B cell (primary cell): ENCODE results near the gene RDH11. TPM values are rescaled to one million over a fixed set of nuclear protein-coding genes. Genes with fewer than 3 reads are reported as not detected.

ENCODE experiments used
- ATAC-seq: fragments of 200-7000 bp; cut with Tn5 transposase; one replicate; pipeline ENCODE4 v1.10.0; 2021; ENCODE audit warnings: low read depth, mild to moderate bottlenecking, moderate number of reproducible peaks, moderate library complexity
- CTCF ChIA-PET: fragments of 350-600 bp; sonication (Branson Sonifier 250); formaldehyde crosslinking; loops from one replicate; lab custom pipeline; 2021; ENCODE audit warnings: antibody characterized with exemption, inconsistent platforms; lab: Charles Lee
- POLR2A ChIA-PET: fragments of 350-600 bp; sonication (Branson Sonifier 250); formaldehyde crosslinking; loops from one replicate; lab custom pipeline; 2021; ENCODE audit warnings: antibody characterized with exemption; lab: Charles Lee
- DNase-seq: peaks from one replicate; pipeline ENCODE4 v3.0.0; 2013
- H2AFZ ChIP-seq: 2 replicates; pipeline ENCODE4 v1.6.1; 2012; ENCODE audit warnings: mild to moderate bottlenecking, low read depth, low read length; ENCODE audit not compliant: insufficient read depth, poor library complexity, severe bottlenecking
- H3K27ac ChIP-seq, 2 donors: 1 replicate in 1 of 2; 2 replicates in 1 of 2; pipeline ENCODE4 v1.5.1; 2012 to 2013; ENCODE audit warnings: low read length in 2 of 2, mild to moderate bottlenecking in 2 of 2, moderate library complexity in 1 of 2
- H3K27me3 ChIP-seq, 4 experiments: fragments of 200-600 bp in 1 of 4; sonication (generic) in 1 of 4; replicated peaks in 1 of 4; 1 replicate in 2 of 4; 2 replicates in 2 of 4; pipeline versions ENCODE4 v1.6.1 to v1.7.0; 2013 to 2016; ENCODE audit warnings: low read length in 3 of 4, mild to moderate bottlenecking in 2 of 4, mixed read lengths in 1 of 4, moderate library complexity in 1 of 4; ENCODE audit not compliant: insufficient read depth in 4 of 4, control insufficient read depth in 3 of 4; ENCODE audit errors: control extremely low read depth in 1 of 4
- H3K36me3 ChIP-seq, 2 experiments: replicated peaks in 1 of 2; 1 replicate in 1 of 2; 2 replicates in 1 of 2; pipeline versions ENCODE4 v1.6.1 to v1.7.1; 2013; ENCODE audit warnings: low read length in 1 of 2; ENCODE audit not compliant: insufficient read depth in 2 of 2, control insufficient read depth in 1 of 2; ENCODE audit errors: control extremely low read depth in 1 of 2, extremely low read depth in 1 of 2
- H3K4me1 ChIP-seq, 2 donors: fragments of 200-600 bp in 1 of 2; sonication (generic) in 1 of 2; 1 replicate in 1 of 2; 2 replicates in 1 of 2; pipeline versions ENCODE4 v1.5.1 to v1.6.1; 2013 to 2017; ENCODE audit warnings: low read length in 2 of 2; ENCODE audit not compliant: control insufficient read depth in 2 of 2, insufficient read depth in 2 of 2
- H3K4me2 ChIP-seq: replicated peaks from 2 replicates; pipeline ENCODE3; 2012; ENCODE audit warnings: mild to moderate bottlenecking, low read depth, low read length; ENCODE audit not compliant: poor library complexity, severe bottlenecking
- H3K4me3 ChIP-seq, 5 experiments: fragments of 200-600 bp in 1 of 5; sonication (generic) in 1 of 5; 1 replicate in 3 of 5; 2 replicates in 2 of 5; pipeline versions ENCODE4 v1.5.1 to v1.7.0; 2011 to 2016; ENCODE audit warnings: low read length in 4 of 5, mild to moderate bottlenecking in 4 of 5, low read depth in 2 of 5, control low read depth in 1 of 5, moderate library complexity in 1 of 5; ENCODE audit not compliant: insufficient read depth in 1 of 5; ENCODE audit errors: control extremely low read depth in 1 of 5, extremely low read depth in 1 of 5
- H3K79me2 ChIP-seq: fragments of 200-600 bp; sonication (generic); one replicate; pipeline ENCODE4 v1.6.0; 2016; ENCODE audit warnings: low read length; ENCODE audit not compliant: control insufficient read depth, insufficient read depth
- H3K9ac ChIP-seq: fragments of 200-600 bp; sonication (generic); 2 replicates; pipeline ENCODE4 v1.6.1; 2017; ENCODE audit warnings: mild to moderate bottlenecking, low read length, moderate library complexity
- H3K9me3 ChIP-seq, 3 donors: one replicate each; pipeline versions ENCODE4 v1.6.1 to v1.7.1; 2013; ENCODE audit warnings: low read length in 2 of 3; ENCODE audit not compliant: control insufficient read depth in 2 of 3, insufficient read depth in 1 of 3; ENCODE audit errors: control extremely low read depth in 1 of 3
- H4K20me1 ChIP-seq: 2 replicates; pipeline ENCODE4 v1.6.0; 2012; ENCODE audit warnings: mild to moderate bottlenecking, low read length; ENCODE audit not compliant: insufficient read depth, control insufficient read depth, poor library complexity, severe bottlenecking
- H3K27ac Mint-ChIP-seq: one replicate; pipeline ENCODE4 v1.8.0; 2021; ENCODE audit warnings: mixed read lengths
- H3K27me3 Mint-ChIP-seq: one replicate; pipeline ENCODE4 v1.8.0; 2021; ENCODE audit warnings: mixed read lengths
- H3K4me1 Mint-ChIP-seq: one replicate; pipeline ENCODE4 v1.8.0; 2021; ENCODE audit warnings: mixed read lengths
- H3K4me3 Mint-ChIP-seq: one replicate; pipeline ENCODE4 v1.8.0; 2021; ENCODE audit warnings: mixed read lengths
- H3K9me3 Mint-ChIP-seq: one replicate; pipeline ENCODE4 v1.8.0; 2022; ENCODE audit warnings: mixed read lengths; ENCODE audit not compliant: insufficient read depth
- EZH2 ChIP-seq: IDR thresholded peaks from 2 replicates; pipeline ENCODE4 v1.6.1; 2012; ENCODE audit warnings: borderline replicate concordance, low read depth, mild to moderate bottlenecking, moderate library complexity, low read length; ENCODE audit not compliant: insufficient read depth, poor library complexity, severe bottlenecking
- WGBS: methylation state at CpG from one replicate; pipeline ENCODE4 v1.1.5; 2013; ENCODE audit warnings: missing lambda C conversion rate; ENCODE audit not compliant: insufficient coverage; 5-methylcytosine and 5-hydroxymethylcytosine counted together
- intact Hi-C: fragments of 100-400 bp; cut with micrococcal nuclease; formaldehyde crosslinking; loops from one replicate; pipeline ENCODE4 v1.10.0; 2022
- polyA plus RNA-seq: library from polyadenylated mRNA; depleted of rRNA; stranded (reverse); fragments of >200 nt; gene quantifications from 2 replicates; pipeline ENCODE4 v1.2.3, GENCODE V29; 2012
- total RNA-seq, 2 donors: library from RNA; stranded (reverse); fragments of 120-200 nt in 1 of 2; gene quantifications; 1 replicate in 1 of 2; 2 replicates in 1 of 2; pipeline versions ENCODE4 v1.2.3 to v1.2.4, GENCODE V29; 2013 to 2022
- TF ChIP-seq, protein P1 (sequence below): fragments of 200-600 bp; IDR thresholded peaks from one replicate; pipeline ENCODE4 v1.8.0; 2022; ENCODE audit warnings: antibody characterized with exemption, mild to moderate bottlenecking

RDH11 gene
- total and polyA plus RNA-seq, 2 donors (not counting 1 experiment from before 2014, with no cell fraction given) = 32.8 to 35.2 TPM

DNA sequence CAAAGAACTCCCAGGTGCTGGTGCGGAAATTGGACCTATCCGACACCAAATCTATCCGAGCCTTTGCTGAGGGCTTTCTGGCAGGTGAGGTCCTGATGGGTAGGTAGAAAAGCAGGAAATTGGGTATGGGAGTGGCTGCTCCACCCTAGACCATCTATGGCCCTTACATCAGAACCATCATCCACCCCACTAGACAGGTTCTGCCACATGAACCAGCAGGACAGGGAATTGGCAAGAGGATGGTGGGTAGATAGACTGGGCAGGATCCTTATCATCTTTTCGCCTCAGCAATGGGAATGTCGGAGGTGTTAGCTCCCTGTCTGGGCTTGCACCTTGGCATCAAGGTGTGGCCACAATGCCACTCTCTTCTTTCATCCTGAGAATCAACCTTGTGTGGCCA lies 29.6 kb upstream of the RDH11 start:
- Histone ChIP-seq H4K20me1 (no peaks in the 10 kb centered on the region), H3K9ac (no peak overlapping the region), H3K79me2 (no peaks in the 10 kb centered on the region), H2AFZ (no peak overlapping the region), H3K4me3 (no peak overlapping the region), H3K4me2 (no peak overlapping the region), H3K27ac (no peak overlapping the region), H3K4me1 (no peaks in the 10 kb centered on the region), H3K27me3 (peaks cover 0 to 26% (median 14%) of the 10 kb centered on the region in 4 experiments), H3K36me3 (no peaks in the 10 kb centered on the region), H3K9me3 (peaks cover 0 to 9% (median 5%) of the 10 kb centered on the region in 3 donors)
- DNase-seq (no peak), ATAC-seq (no peak)
- POLR2A ChIA-PET = no interaction called here
- intact Hi-C loops = no loop called here
- Mint-ChIP-seq H3K27ac (no peak overlapping the region), H3K9me3 (no peaks in the 10 kb centered on the region), H3K4me3 (no peak overlapping the region), H3K4me1 (peaks cover 3% of the 10 kb centered on the region), H3K27me3 (peaks cover 41% of the 10 kb centered on the region)
- CTCF ChIA-PET = no interaction called here
- WGBS = 83% methylated on average over 2 of the region's 5 CpGs
- no peak for TF ChIP-seq EZH2
- TF ChIP-seq, protein P1, sequence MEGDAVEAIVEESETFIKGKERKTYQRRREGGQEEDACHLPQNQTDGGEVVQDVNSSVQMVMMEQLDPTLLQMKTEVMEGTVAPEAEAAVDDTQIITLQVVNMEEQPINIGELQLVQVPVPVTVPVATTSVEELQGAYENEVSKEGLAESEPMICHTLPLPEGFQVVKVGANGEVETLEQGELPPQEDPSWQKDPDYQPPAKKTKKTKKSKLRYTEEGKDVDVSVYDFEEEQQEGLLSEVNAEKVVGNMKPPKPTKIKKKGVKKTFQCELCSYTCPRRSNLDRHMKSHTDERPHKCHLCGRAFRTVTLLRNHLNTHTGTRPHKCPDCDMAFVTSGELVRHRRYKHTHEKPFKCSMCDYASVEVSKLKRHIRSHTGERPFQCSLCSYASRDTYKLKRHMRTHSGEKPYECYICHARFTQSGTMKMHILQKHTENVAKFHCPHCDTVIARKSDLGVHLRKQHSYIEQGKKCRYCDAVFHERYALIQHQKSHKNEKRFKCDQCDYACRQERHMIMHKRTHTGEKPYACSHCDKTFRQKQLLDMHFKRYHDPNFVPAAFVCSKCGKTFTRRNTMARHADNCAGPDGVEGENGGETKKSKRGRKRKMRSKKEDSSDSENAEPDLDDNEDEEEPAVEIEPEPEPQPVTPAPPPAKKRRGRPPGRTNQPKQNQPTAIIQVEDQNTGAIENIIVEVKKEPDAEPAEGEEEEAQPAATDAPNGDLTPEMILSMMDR = no peak

DNA sequence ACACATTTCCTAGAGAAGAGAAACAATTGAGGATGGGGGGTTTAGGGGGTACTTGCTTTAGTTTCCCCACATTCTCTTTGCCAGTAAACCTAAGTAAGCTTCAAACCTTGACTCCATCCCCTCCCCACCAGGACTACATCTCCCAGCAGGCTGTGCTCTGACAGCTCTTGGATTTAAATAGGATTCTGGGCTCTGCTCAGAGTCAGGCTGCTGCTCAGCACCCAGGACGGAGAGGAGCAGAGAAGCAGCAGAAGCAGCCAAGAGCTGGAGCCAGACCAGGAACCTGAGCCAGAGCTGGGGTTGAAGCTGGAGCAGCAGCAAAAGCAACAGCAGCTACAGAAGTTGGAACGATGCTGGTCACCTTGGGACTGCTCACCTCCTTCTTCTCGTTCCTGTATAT lies 26.7 kb upstream of the RDH11 start:
- TF ChIP-seq, protein P1 = no peak
- TF ChIP-seq EZH2 = no peak
- ChIA-PET POLR2A (no interaction called here), CTCF (interaction anchor here (1.3 kb wide), 1 partner anchor 16 kb away, joined by 4 read pairs; no protein-coding TSS in a partner anchor)
- no peak overlapping the region for H2AFZ ChIP-seq
- Mint-ChIP-seq H3K4me3 (no peak overlapping the region), H3K27me3 (peaks cover 46% of the 10 kb centered on the region), H3K27ac (no peak overlapping the region), H3K9me3 (no peaks in the 10 kb centered on the region), H3K4me1 (peaks cover 3% of the 10 kb centered on the region)
- no peak overlapping the region for H3K9ac ChIP-seq
- peaks cover 0 to 9% (median 5%) of the 10 kb centered on the region in 3 donors for H3K9me3 ChIP-seq
- H3K79me2 ChIP-seq = no peaks in the 10 kb centered on the region
- intact Hi-C loops = no loop called here
- no peak overlapping the region for H3K4me2 ChIP-seq
- H3K27me3 ChIP-seq = peaks cover 0 to 26% (median 14%) of the 10 kb centered on the region in 4 experiments
- 18% methylated on average over 1 of the region's 3 CpGs for WGBS
- ATAC-seq (no peak), DNase-seq (no peak)
- H3K4me3 ChIP-seq = no peak overlapping the region
- H3K4me1 ChIP-seq = no peaks in the 10 kb centered on the region
- no peaks in the 10 kb centered on the region for H4K20me1 ChIP-seq
- no peak overlapping the region for H3K27ac ChIP-seq
- no peaks in the 10 kb centered on the region for H3K36me3 ChIP-seq
